KMS-11 (cell line): ENCODE results near the gene BANF1.

Experiments used
- H2AFZ ChIP-seq: fragments of 200-600 bp; sonication (generic); 2 replicates; pipeline ENCODE4 v1.6.1; 2016; ENCODE audit warnings: antibody characterized with exemption, mixed run types, low read depth
- H3K27ac ChIP-seq: fragments of 200-600 bp; sonication (generic); 2 replicates; pipeline ENCODE4 v1.6.1; 2016; ENCODE audit warnings: mild to moderate bottlenecking, mixed run types
- H3K27me3 ChIP-seq: fragments of 200-600 bp; sonication (generic); 2 replicates; pipeline ENCODE4 v1.6.1; 2017; ENCODE audit warnings: mild to moderate bottlenecking, low read depth, mixed run types, moderate library complexity; ENCODE audit not compliant: insufficient read depth
- H3K36me3 ChIP-seq: fragments of 200-600 bp; sonication (generic); 2 replicates; pipeline ENCODE4 v1.6.1; 2017; ENCODE audit warnings: mild to moderate bottlenecking, mixed run types; ENCODE audit not compliant: insufficient read depth
- H3K4me1 ChIP-seq: fragments of 200-600 bp; sonication (generic); 2 replicates; pipeline ENCODE4 v1.6.1; 2016; ENCODE audit warnings: mild to moderate bottlenecking, low read depth, mixed run types; ENCODE audit not compliant: poor library complexity, severe bottlenecking
- H3K4me2 ChIP-seq: fragments of 200-600 bp; sonication (generic); 2 replicates; pipeline ENCODE4 v1.7.0; 2016; ENCODE audit warnings: mild to moderate bottlenecking, mixed run types
- H3K4me3 ChIP-seq: fragments of 200-600 bp; sonication (generic); IDR thresholded peaks from 2 replicates; pipeline ENCODE4 v1.6.1; 2017; ENCODE audit warnings: low read depth, low read length, mixed read lengths; ENCODE audit not compliant: insufficient read depth
- H3K79me2 ChIP-seq: fragments of 200-600 bp; sonication (generic); 2 replicates; pipeline ENCODE4 v1.6.1; 2016; ENCODE audit warnings: low read depth, mixed run types; ENCODE audit not compliant: insufficient read depth
- H3K9ac ChIP-seq: fragments of 200-600 bp; sonication (generic); 2 replicates; pipeline ENCODE4 v1.6.1; 2016; ENCODE audit warnings: mild to moderate bottlenecking, mixed run types
- H4K20me1 ChIP-seq: fragments of 200-600 bp; sonication (generic); 2 replicates; pipeline ENCODE4 v1.6.1; 2016; ENCODE audit warnings: mild to moderate bottlenecking, mixed run types; ENCODE audit not compliant: insufficient read depth
- CTCF ChIP-seq: fragments of 200-600 bp; sonication (generic); conservative IDR thresholded peaks from 2 replicates; pipeline ENCODE4 v1.6.1; 2017; ENCODE audit warnings: low read depth, mild to moderate bottlenecking, antibody characterized with exemption, low read length, moderate library complexity, mixed read lengths

Gene BANF1

DNA sequence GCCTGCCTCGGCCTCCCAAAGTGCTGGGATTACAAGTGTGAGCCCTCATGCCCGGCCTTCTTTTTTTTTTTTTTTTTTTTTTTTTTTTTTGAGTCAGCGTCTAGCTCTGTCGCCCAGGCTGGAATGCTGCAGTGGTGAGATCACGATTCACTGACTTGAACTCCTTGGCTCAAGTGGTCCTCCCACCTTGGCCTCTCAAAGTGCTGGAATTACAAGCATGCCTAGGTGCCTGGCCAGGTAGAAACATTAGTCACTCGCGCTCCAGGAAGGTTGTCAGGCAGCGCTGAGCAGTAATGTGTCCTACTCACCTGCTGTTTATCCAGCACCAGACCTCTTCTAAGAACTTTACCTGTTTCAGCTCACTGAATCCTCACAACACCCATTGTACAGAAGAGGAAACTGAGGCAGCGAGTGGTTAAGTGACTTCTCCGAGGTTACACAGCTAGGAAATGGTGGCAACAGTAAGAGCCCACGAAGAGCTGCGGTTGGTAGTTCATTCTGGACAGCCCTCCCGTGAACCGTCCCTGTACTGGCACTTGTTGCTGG is 9.0 kb downstream of the BANF1 start:
- Histone ChIP-seq H3K9ac (no peak overlapping the region), H2AFZ (no peak overlapping the region), H3K4me3 (no peak overlapping the region), H3K27me3 (no peaks in the 10 kb centered on the region), H4K20me1 (no peaks in the 10 kb centered on the region), H3K4me1 (peaks cover 7% of the 10 kb centered on the region), H3K36me3 (no peaks in the 10 kb centered on the region), H3K27ac (no peak overlapping the region), H3K4me2 (no peak overlapping the region), H3K79me2 (no peaks in the 10 kb centered on the region)
- no peak for TF ChIP-seq CTCF

GRCh38 chr11:66011785-66012303 is 9.5 kb downstream of the BANF1 start, which contains the start of gene CST6:
Gene CST6 (plus strand): TSS chr11:66012008. CDS start chr11:66012045, 37 bp downstream.
- Histone ChIP-seq H3K27ac (no peak within 1 kb of the TSS), H3K4me2 (no peak within 1 kb of the TSS), H3K9ac (no peak within 1 kb of the TSS), H3K79me2 (no peaks in the 10 kb centered on the region), H2AFZ (no peak within 1 kb of the TSS), H3K36me3 (no peaks in the 10 kb centered on the region), H3K4me3 (no peak within 1 kb of the TSS), H3K27me3 (no peaks in the 10 kb centered on the region), H3K4me1 (peaks cover 7% of the 10 kb centered on the region), H4K20me1 (no peaks in the 10 kb centered on the region)
- no peak for TF ChIP-seq CTCF

DNA sequence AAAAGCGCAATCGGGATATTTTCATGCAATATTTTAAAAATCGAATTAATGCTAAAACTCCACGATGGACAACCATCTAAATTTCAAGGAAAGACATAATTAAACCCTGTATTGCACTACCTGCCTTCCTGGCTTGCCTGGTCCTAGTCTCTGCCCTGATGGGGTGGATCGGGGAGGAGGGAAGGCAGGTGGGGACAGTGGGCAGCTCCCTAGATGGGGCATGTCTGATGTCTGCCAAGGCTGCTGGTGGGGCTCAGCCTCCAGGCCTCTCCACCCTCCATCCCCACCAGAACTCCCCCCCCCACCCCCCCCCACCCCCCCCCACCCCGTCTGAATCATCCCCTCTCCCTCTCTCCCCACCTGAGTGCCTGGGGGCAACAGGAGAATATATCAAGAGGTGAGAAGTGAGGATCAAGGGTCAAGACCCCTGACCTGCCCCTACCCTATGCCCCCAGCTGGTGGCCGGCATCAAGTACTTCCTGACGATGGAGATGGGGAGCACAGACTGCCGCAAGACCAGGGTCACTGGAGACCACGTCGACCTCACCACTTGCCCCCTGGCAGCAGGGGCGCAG is 10.2 kb downstream of the BANF1 start:
- Histone ChIP-seq H4K20me1 (no peaks in the 10 kb centered on the region), H3K27me3 (no peaks in the 10 kb centered on the region), H2AFZ (no peak overlapping the region), H3K4me3 (no peak overlapping the region), H3K4me1 (peaks cover 7% of the 10 kb centered on the region), H3K36me3 (no peaks in the 10 kb centered on the region), H3K9ac (no peak overlapping the region), H3K27ac (no peak overlapping the region), H3K4me2 (no peak overlapping the region), H3K79me2 (no peaks in the 10 kb centered on the region)
- TF ChIP-seq CTCF, result no peak

DNA sequence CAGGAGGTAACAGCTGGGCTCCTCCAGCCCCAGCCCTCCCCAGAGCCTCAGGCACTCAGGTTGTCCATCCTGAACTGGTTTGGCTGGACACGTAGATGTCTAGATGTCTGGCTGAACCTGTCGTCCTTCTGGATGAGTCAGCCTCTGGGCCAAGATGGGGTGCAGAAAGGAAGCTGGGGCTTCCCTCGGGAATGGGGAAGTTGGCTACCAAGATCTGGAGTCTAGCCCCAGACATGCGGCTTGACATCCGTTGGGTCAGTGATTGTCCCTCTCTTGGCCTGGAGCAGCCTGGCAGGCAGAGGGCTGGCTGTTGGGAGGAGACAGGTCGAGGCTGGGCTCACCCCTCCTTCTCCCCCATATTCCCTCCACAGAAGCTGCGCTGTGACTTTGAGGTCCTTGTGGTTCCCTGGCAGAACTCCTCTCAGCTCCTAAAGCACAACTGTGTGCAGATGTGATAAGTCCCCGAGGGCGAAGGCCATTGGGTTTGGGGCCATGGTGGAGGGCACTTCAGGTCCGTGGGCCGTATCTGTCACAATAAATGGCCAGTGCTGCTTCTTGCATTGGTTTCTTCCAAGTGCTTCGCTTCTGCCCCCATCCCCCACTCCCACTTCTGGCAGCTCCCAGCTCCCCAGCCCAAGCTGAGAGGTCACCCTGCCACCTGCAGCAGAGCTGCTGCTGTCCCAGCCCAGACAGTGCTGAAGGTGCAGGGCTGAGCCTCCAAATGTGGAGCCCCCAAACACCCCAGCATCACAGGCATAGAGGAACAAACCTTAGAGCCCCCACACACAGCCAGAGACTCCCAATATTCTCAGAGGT is 10.9 kb downstream of the BANF1 start:
- H3K27me3 ChIP-seq, result no peaks in the 10 kb centered on the region
- no peaks in the 10 kb centered on the region for H3K36me3 ChIP-seq
- no peak for TF ChIP-seq CTCF
- H3K9ac ChIP-seq, result no peak overlapping the region
- H3K4me1 ChIP-seq, result peaks cover 3% of the 10 kb centered on the region
- no peak overlapping the region for H3K4me3 ChIP-seq
- no peaks in the 10 kb centered on the region for H3K79me2 ChIP-seq
- no peak overlapping the region for H3K27ac ChIP-seq
- H4K20me1 ChIP-seq, result no peaks in the 10 kb centered on the region
- no peak overlapping the region for H2AFZ ChIP-seq
- H3K4me2 ChIP-seq, result no peak overlapping the region
